Right lobe of liver (tissue), 6 donors: ENCODE data around the gene ZNF511. TPM values are rescaled to one million over a fixed set of nuclear protein-coding genes. Genes with fewer than 3 reads are reported as not detected.

Source experiments
- ATAC-seq, 4 donors: fragments of 200-7000 bp; cut with Tn5 transposase; one replicate each; pipeline ENCODE4 v1.9.1; 2020; ENCODE audit warnings: mild to moderate bottlenecking in 4 of 4, moderate library complexity in 4 of 4
- DNase-seq, 3 donors: peaks; one replicate each; pipeline ENCODE4 v3.0.0-alpha.2; 2020
- H3K27ac ChIP-seq, 3 donors: fragments of 200-600 bp; one replicate each; pipeline ENCODE4 v1.8.0; 2022
- H3K27me3 ChIP-seq, 2 donors: fragments of 200-600 bp; one replicate each; pipeline ENCODE4 v1.8.0; 2022
- H3K36me3 ChIP-seq, 4 donors: fragments of 200-600 bp; sonication (generic) in 1 of 4; one replicate each; pipeline versions ENCODE4 v1.5.1 to v1.8.0; 2017 to 2022; ENCODE audit warnings: control low read depth in 1 of 4
- H3K4me1 ChIP-seq, 4 donors: fragments of 200-600 bp; sonication (generic) in 1 of 4; one replicate each; pipeline versions ENCODE4 v1.5.1 to v1.8.0; 2017 to 2022; ENCODE audit warnings: control low read depth in 1 of 4
- H3K4me3 ChIP-seq, 3 donors: fragments of 200-600 bp; one replicate each; pipeline ENCODE4 v1.8.0; 2022
- H3K9me3 ChIP-seq, 4 donors: fragments of 200-600 bp; sonication (generic) in 1 of 4; one replicate each; pipeline versions ENCODE4 v1.5.1 to v1.8.0; 2017 to 2022; ENCODE audit warnings: control low read depth in 1 of 4
- POLR2A ChIP-seq: fragments of 450-650 bp; IDR thresholded peaks from one replicate; pipeline ENCODE4 v1.6.1; 2017; ENCODE audit warnings: antibody characterized with exemption, mild to moderate bottlenecking
- whole genome bisulfite sequencing: methylation state at CpG from one replicate; pipeline ENCODE4 v1.1.6; 2018; ENCODE audit warnings: low coverage, low lambda C conversion rate; ENCODE audit not compliant: insufficient coverage; ENCODE audit errors: missing lambda C conversion rate; 5-methylcytosine and 5-hydroxymethylcytosine counted together
- intact Hi-C, 2 donors: fragments of 100-400 bp; cut with DNase I; formaldehyde crosslinking; loops; one replicate each; pipeline versions ENCODE4 v1.11.2 to v1.14.1; 2022
- total RNA-seq, 6 experiments: library from RNA; depleted of rRNA in 2 of 6; stranded (reverse); fragments of >200 nt in 2 of 6; fragmentation: NEBNext Ultra II Directional in 3 of 6; extraction: Animal tissue kit (Norgen Biotek cat#: 25700) in 3 of 6; gene quantifications; one replicate each; pipeline versions ENCODE4 v1.1.0 to v1.2.4, GENCODE V29; 2016 to 2023
- TF ChIP-seq, protein P1 (sequence below), 4 donors: fragments of 200-600 bp in 3 of 4; fragments of 450-650 bp in 1 of 4; IDR thresholded peaks; one replicate each; pipeline versions ENCODE4 v1.5.1 to v1.8.0; 2016 to 2022; ENCODE audit warnings: antibody characterized with exemption in 4 of 4, mild to moderate bottlenecking in 2 of 4
- donor health status: DM: no; HTN: yes; CAD: no.
- donor health status: DM: no; HTN: no; CAD: no.
- donor health status: DM: no; HTN: no; CAD: no.
- donor health status: DM: no; HTN: yes; CAD: no.
- donor health status: DM: no; HTN: yes; CAD: no.

ZNF511 gene
- total RNA-seq, 6 experiments from 2014 or later: 17.4 to 30.2 (median 25.9) TPM

DNA sequence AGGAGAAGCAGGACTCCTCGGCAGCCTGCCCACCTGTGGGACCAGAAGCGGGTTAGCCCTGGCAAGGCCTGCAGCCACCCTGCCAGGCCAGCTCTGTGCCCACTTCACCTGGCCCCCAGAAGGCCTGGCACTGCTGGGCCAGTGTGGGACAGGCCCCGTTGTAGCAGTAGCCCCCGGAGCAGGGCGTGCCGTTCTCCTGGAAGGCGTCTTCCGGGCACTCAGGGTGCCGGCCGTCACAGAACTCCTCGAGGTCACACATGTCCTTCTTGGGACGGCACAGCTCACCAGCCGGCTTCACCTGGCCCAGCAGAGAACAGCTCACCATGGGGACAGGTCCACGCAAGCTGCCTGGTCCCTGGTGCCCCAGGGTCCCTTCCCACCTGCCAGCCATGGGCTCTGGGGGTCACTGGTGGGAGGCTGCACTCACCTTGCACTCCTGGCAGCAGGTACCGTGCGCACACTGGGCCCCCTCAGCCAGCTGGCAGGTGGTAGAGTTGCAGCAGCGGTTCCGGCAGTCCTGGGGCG lies 37.9 kb upstream of the ZNF511 start:
- TF ChIP-seq, protein P1, sequence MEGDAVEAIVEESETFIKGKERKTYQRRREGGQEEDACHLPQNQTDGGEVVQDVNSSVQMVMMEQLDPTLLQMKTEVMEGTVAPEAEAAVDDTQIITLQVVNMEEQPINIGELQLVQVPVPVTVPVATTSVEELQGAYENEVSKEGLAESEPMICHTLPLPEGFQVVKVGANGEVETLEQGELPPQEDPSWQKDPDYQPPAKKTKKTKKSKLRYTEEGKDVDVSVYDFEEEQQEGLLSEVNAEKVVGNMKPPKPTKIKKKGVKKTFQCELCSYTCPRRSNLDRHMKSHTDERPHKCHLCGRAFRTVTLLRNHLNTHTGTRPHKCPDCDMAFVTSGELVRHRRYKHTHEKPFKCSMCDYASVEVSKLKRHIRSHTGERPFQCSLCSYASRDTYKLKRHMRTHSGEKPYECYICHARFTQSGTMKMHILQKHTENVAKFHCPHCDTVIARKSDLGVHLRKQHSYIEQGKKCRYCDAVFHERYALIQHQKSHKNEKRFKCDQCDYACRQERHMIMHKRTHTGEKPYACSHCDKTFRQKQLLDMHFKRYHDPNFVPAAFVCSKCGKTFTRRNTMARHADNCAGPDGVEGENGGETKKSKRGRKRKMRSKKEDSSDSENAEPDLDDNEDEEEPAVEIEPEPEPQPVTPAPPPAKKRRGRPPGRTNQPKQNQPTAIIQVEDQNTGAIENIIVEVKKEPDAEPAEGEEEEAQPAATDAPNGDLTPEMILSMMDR (IDR thresholded peaks at IDR 0.05): no peak
- H3K27me3 ChIP-seq: no peaks in the 10 kb centered on the region
- WGBS: no CpG with 5 or more reads among the region's 19 CpGs
- intact Hi-C loops: no loop called here
- ATAC-seq (no peak), DNase-seq (no peak)
- H3K4me1 ChIP-seq: no peaks in the 10 kb centered on the region
- no peak overlapping the region for H3K4me3 ChIP-seq
- no peak overlapping the region for H3K27ac ChIP-seq
- H3K36me3 ChIP-seq: peaks cover 0 to 3% (median 0%) of the 10 kb centered on the region in 4 donors
- no peaks in the 10 kb centered on the region for H3K9me3 ChIP-seq

DNA sequence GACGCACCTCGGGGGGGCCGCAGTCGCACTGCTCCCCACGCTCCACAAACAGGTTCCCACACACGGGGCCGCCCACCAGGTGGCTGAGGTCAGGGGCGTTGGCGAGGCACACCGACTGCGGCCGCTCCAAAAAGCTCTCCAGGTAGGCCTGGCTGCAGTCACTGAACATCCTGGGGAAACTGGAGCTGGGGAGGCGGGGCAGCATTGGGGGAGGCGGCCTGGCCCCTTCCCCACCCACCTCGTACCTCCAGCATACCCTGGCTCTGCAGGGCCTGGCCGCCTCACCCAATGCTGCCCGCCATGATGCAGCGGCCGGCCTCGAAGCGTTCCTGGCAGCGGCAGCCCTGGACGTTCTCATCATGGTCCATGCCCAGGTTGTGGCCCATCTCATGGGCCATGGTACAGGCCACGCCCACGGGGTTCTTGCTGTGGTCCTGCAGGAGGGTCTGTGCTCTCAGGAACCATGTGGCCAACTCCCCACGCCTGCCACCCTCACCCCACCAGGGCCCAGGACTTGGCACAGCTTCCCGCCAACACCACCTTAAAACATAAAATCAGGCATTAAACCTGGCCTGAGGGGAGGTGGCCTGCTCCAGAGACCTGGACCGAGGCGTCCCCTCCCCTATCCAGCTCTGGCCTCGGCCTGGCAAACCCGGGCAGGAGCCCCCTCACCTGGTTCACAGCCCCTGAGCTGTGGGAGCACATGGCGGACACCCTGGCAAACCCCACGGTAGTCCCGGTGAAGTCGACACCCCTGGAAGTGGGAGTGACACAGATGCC lies 37.0 kb upstream of the ZNF511 start:
- H3K4me3 ChIP-seq: no peak overlapping the region
- DNase-seq (no peak), ATAC-seq (no peak)
- no CpG with 5 or more reads among the region's 35 CpGs for WGBS
- H3K27me3 ChIP-seq: no peaks in the 10 kb centered on the region
- H3K36me3 ChIP-seq: peaks cover 0 to 3% (median 0%) of the 10 kb centered on the region in 4 donors
- intact Hi-C loops: no loop called here
- no peaks in the 10 kb centered on the region for H3K9me3 ChIP-seq
- TF ChIP-seq POLR2A: no peak
- TF ChIP-seq, protein P1 (IDR thresholded peaks at IDR 0.05): no peak
- no peaks in the 10 kb centered on the region for H3K4me1 ChIP-seq
- no peak overlapping the region for H3K27ac ChIP-seq

DNA sequence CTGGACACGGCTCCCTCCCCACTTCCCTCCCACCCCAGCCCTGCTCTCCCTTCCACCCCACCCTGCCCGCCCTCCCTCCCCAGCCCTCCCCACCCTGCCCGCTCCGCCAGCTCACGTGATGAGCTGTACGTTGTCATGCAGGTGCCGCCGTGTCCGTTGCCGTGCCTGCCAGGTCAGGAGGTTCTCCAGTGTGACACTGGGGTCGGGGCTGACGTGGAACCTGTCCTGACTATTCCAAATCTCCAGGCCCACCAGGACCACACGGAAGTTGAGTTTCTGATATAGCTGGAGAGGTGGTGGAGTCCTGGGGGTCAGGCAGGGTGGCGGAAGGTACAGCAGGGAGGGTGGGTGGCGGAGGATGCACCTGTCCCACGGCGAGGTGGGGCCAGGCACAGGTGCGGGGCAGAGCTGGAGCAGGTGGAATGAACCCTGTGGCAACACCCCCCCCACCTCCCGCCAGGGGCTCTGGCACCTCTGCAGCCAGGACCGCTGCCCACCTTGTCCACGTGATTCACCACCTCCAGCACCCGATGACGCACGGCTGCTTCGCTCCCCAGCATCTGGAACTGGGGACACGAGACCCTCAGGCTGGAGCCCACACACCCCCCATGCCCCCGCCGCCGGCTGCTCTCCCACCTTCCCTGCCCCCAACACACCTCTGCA lies 36.3 kb upstream of the ZNF511 start:
- WGBS: 80% methylated on average over 9 of the region's 29 CpGs
- H3K4me3 ChIP-seq: no peak overlapping the region
- TF ChIP-seq, protein P1 (IDR thresholded peaks at IDR 0.05): no peak
- TF ChIP-seq POLR2A: no peak

DNA sequence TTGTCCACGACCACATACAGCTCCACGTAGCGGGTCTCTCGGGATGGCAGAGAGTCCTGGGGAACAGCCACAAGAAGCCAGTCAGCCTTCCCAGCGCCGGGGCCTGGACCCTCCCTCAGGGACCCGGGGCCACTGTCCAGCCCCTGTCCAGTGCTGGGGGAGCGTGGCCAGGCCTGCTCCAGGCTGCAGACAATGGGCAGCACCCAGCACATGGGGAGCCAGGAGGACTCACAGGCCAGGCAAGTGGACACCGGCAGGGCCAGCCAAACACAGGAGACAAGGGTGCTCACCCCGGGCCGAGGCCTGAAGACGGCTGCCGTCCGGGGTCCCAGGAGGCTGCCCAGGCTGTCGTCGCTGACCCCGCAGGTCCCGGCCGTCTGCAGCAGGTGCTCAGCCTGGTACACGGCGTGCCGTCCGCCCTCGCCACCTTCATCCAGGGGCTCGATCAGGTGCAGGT lies 35.7 kb upstream of the ZNF511 start:
- no peak overlapping the region for H3K4me3 ChIP-seq
- H3K27ac ChIP-seq: no peak overlapping the region
- no peaks in the 10 kb centered on the region for H3K27me3 ChIP-seq
- 97% methylated on average over 6 of the region's 25 CpGs for WGBS
- H3K36me3 ChIP-seq: peaks cover 0 to 3% (median 0%) of the 10 kb centered on the region in 4 donors
- intact Hi-C loops: no loop called here
- ATAC-seq (no peak), DNase-seq (no peak)
- no peaks in the 10 kb centered on the region for H3K9me3 ChIP-seq
- peaks cover 0 to 9% (median 4%) of the 10 kb centered on the region in 4 donors for H3K4me1 ChIP-seq
- TF ChIP-seq POLR2A: no peak
- TF ChIP-seq, protein P1 (IDR thresholded peaks at IDR 0.05): no peak

More for the DNA sequence above, 36.3 kb upstream of the ZNF511 start:
- intact Hi-C loops: no loop called here
- Histone ChIP-seq H3K27me3 (no peaks in the 10 kb centered on the region), H3K27ac (no peak overlapping the region), H3K4me1 (peaks cover 0 to 3% (median 0%) of the 10 kb centered on the region in 4 donors), H3K9me3 (no peaks in the 10 kb centered on the region), H3K36me3 (peaks cover 0 to 3% (median 0%) of the 10 kb centered on the region in 4 donors)
- DNase-seq: no peak
- ATAC-seq: no peak
